ENCODE data around the gene CLSTN2. TPM values are rescaled to one million over a fixed set of nuclear protein-coding genes. Genes with fewer than 3 reads are reported as not detected.
A peak's percentile ranks its signal among the peaks of the same experiment; 100 is the strongest.

The CLSTN2 gene
- total and polyA plus RNA-seq, 4 donors, result 0.09 to 2.2 (median 0.55) TPM

- no peak overlapping the region for H3K4me3 ChIP-seq (ENCODE audit: low read depth in 1 of 3, low read length in 3 of 3)
- TF ChIP-seq REST (IDR thresholded peaks at IDR 0.05), result peak; percentile 97
- peak in 1 of 2 donors; percentile 9 for TF ChIP-seq RAD21 (IDR thresholded peaks at IDR 0.05)
- no peak for TF ChIP-seq CTCF (IDR thresholded peaks at IDR 0.05; ENCODE audit: low read depth, low read length, missing input control)
- H3K9me3 ChIP-seq (ENCODE audit: control insufficient read depth in 4 of 4, low read length in 3 of 4), result no peaks in the 10 kb centered on the region
- no peaks in the 10 kb centered on the region for H3K4me1 ChIP-seq (ENCODE audit: control insufficient read depth in 4 of 4, insufficient read depth in 4 of 4, low read length in 3 of 4)
- whole genome bisulfite sequencing, result 17% methylated on average over 4 of the region's 4 CpGs
- peaks cover 0 to 6% (median 0%) of the 10 kb centered on the region in 4 donors for H3K27me3 ChIP-seq (ENCODE audit: control insufficient read depth in 4 of 4, insufficient read depth in 4 of 4, low read length in 3 of 4)
- no peaks in the 10 kb centered on the region for H3K36me3 ChIP-seq (ENCODE audit: control insufficient read depth in 4 of 4, insufficient read depth in 3 of 4, low read depth in 1 of 4, low read length in 3 of 4)
- H3K27ac ChIP-seq (ENCODE audit: low read depth in 1 of 2, low read length in 2 of 2), result no peak overlapping the region
- DNase-seq (ENCODE audit: low spot score), result no peak
- no peak overlapping the region for H3K9ac ChIP-seq (ENCODE audit: low read depth in 1 of 2, low read length in 2 of 2)
These were observed 271.4 kb downstream of the CLSTN2 start for GRCh38 chr3:140206196-140207040.

GRCh38 chr3:140207541-140207940 is 272.6 kb downstream of the CLSTN2 start:
- Histone ChIP-seq H3K4me1 (ENCODE audit: control insufficient read depth in 4 of 4, insufficient read depth in 4 of 4, low read length in 3 of 4) (no peaks in the 10 kb centered on the region), H3K27ac (ENCODE audit: low read depth in 1 of 2, low read length in 2 of 2) (no peak overlapping the region), H3K4me3 (ENCODE audit: low read depth in 1 of 3, low read length in 3 of 3) (no peak overlapping the region), H3K27me3 (ENCODE audit: control insufficient read depth in 4 of 4, insufficient read depth in 4 of 4, low read length in 3 of 4) (peaks cover 0 to 6% (median 0%) of the 10 kb centered on the region in 4 donors), H3K9me3 (ENCODE audit: control insufficient read depth in 4 of 4, low read length in 3 of 4) (no peaks in the 10 kb centered on the region), H3K9ac (ENCODE audit: low read depth in 1 of 2, low read length in 2 of 2) (no peak overlapping the region), H3K36me3 (ENCODE audit: control insufficient read depth in 4 of 4, insufficient read depth in 3 of 4, low read depth in 1 of 4, low read length in 3 of 4) (no peaks in the 10 kb centered on the region)
- no peak for TF ChIP-seq HNF4G (IDR thresholded peaks at IDR 0.05)
- no peak for TF ChIP-seq FOXA2 (IDR thresholded peaks at IDR 0.05)
- no peak for TF ChIP-seq RAD21 (IDR thresholded peaks at IDR 0.05)
- no peak for TF ChIP-seq HNF4A (conservative IDR thresholded peaks at IDR 0.05)
- TF ChIP-seq NR2F2 (IDR thresholded peaks at IDR 0.05), result no peak
- no peak for TF ChIP-seq TAF1 (conservative IDR thresholded peaks at IDR 0.05)
- no peak for DNase-seq (ENCODE audit: low spot score)
- 55% methylated on average over 2 of the region's 2 CpGs for WGBS

GRCh38 chr3:140216249-140216648 is 281.3 kb downstream of the CLSTN2 start:
- no peak for DNase-seq (ENCODE audit: low spot score)
- no peak overlapping the region for H3K4me3 ChIP-seq (ENCODE audit: low read depth in 1 of 3, low read length in 3 of 3)
- TF ChIP-seq HNF4G (IDR thresholded peaks at IDR 0.05) (no peak), RAD21 (IDR thresholded peaks at IDR 0.05) (peak; percentile 24 to 54), CTCF (IDR thresholded peaks at IDR 0.05; ENCODE audit: low read depth, low read length, missing input control) (peak; percentile 44), YY1 (IDR thresholded peaks at IDR 0.05) (no peak)
- peaks cover 0 to 3% (median 0%) of the 10 kb centered on the region in 4 donors for H3K27me3 ChIP-seq (ENCODE audit: control insufficient read depth in 4 of 4, insufficient read depth in 4 of 4, low read length in 3 of 4)
- H3K36me3 ChIP-seq (ENCODE audit: control insufficient read depth in 4 of 4, insufficient read depth in 3 of 4, low read depth in 1 of 4, low read length in 3 of 4), result no peaks in the 10 kb centered on the region
- no peak overlapping the region for H3K9ac ChIP-seq (ENCODE audit: low read depth in 1 of 2, low read length in 2 of 2)
- H3K4me1 ChIP-seq (ENCODE audit: control insufficient read depth in 4 of 4, insufficient read depth in 4 of 4, low read length in 3 of 4), result no peaks in the 10 kb centered on the region
- no peak overlapping the region for H3K27ac ChIP-seq (ENCODE audit: low read depth in 1 of 2, low read length in 2 of 2)
- no peaks in the 10 kb centered on the region for H3K9me3 ChIP-seq (ENCODE audit: control insufficient read depth in 4 of 4, low read length in 3 of 4)
- 57% methylated on average over 6 of the region's 6 CpGs for WGBS
